Type B pancreatic cell (in vitro differentiated cells): ENCODE measurements around the gene SLCO2B1. TPM values are rescaled to one million over a fixed set of nuclear protein-coding genes. Genes with fewer than 3 reads are reported as not detected.

Experiments
- DNase-seq: peaks from one replicate; pipeline ENCODE4 v3.0.0; 2021; ENCODE audit warnings: mixed read lengths; ENCODE audit not compliant: unreplicated experiment; ENCODE audit errors: extremely low spot score
- H3K27ac Mint-ChIP-seq: 2 replicates; pipeline ENCODE4 v1.8.0; 2021; ENCODE audit warnings: mild to moderate bottlenecking, mixed read lengths
- H3K27me3 Mint-ChIP-seq: 2 replicates; pipeline ENCODE4 v1.8.0; 2021; ENCODE audit warnings: mixed read lengths
- H3K36me3 Mint-ChIP-seq: 2 replicates; pipeline ENCODE4 v1.8.0; 2021; ENCODE audit warnings: mixed read lengths
- H3K4me1 Mint-ChIP-seq: one replicate; pipeline ENCODE4 v1.8.0; 2021; ENCODE audit warnings: mixed read lengths; ENCODE audit not compliant: unreplicated experiment
- H3K4me3 Mint-ChIP-seq: 2 replicates; pipeline ENCODE4 v1.8.0; 2021; ENCODE audit warnings: mild to moderate bottlenecking, mixed read lengths
- H3K9me3 Mint-ChIP-seq: 2 replicates; pipeline ENCODE4 v1.8.0; 2021; ENCODE audit warnings: mixed read lengths
- total RNA-seq: library from RNA; stranded (reverse); gene quantifications from 2 replicates; pipeline ENCODE4 v1.2.1, GENCODE V29; 2021; ENCODE audit warnings: low replicate concordance
- TF ChIP-seq, protein P1 (sequence below): fragments of 200-600 bp; sonication (generic); conservative IDR thresholded peaks from 2 replicates; pipeline ENCODE4 v1.5.0; 2021; ENCODE audit warnings: antibody characterized with exemption, mild to moderate bottlenecking

The SLCO2B1 gene
- total RNA-seq, 1 donor from 2014 or later: 5.6 TPM

DNA sequence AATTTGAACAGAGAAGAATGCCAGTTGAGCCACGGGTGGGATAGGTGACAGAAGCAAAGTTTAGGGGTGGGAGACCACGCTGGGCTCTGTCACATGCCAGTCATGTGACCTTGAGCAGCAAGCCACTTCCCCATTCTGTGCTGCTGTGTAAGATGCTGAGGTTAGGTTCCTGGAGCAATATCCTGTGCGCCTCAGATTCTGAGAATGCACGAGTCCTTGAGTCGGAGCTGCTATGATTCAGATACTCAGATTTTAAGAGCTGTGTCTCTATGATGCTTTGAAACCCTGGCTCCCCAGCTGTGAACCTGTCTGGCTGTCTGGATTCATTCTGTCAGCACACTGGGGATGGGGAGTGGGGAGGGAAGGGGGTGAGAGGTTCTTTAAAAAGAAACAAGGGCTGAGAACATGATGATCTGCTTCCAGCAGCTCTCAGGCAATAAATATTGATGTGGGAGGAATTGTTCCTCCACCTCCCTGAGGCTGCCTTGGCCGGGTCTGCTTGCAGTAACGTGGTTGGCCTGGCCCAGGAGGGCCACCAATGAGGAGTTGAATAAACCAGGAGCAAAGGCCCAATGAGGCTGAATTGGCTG is 24.0 kb downstream of the SLCO2B1 start:
- H3K4me1 Mint-ChIP-seq: peaks cover 13% of the 10 kb centered on the region
- no peak overlapping the region for H3K27ac Mint-ChIP-seq
- H3K36me3 Mint-ChIP-seq: no peaks in the 10 kb centered on the region
- H3K4me3 Mint-ChIP-seq: no peak overlapping the region
- peaks cover 2% of the 10 kb centered on the region for H3K27me3 Mint-ChIP-seq
- DNase-seq: no peak
- TF ChIP-seq, protein P1, sequence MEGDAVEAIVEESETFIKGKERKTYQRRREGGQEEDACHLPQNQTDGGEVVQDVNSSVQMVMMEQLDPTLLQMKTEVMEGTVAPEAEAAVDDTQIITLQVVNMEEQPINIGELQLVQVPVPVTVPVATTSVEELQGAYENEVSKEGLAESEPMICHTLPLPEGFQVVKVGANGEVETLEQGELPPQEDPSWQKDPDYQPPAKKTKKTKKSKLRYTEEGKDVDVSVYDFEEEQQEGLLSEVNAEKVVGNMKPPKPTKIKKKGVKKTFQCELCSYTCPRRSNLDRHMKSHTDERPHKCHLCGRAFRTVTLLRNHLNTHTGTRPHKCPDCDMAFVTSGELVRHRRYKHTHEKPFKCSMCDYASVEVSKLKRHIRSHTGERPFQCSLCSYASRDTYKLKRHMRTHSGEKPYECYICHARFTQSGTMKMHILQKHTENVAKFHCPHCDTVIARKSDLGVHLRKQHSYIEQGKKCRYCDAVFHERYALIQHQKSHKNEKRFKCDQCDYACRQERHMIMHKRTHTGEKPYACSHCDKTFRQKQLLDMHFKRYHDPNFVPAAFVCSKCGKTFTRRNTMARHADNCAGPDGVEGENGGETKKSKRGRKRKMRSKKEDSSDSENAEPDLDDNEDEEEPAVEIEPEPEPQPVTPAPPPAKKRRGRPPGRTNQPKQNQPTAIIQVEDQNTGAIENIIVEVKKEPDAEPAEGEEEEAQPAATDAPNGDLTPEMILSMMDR: no peak
- no peaks in the 10 kb centered on the region for H3K9me3 Mint-ChIP-seq

DNA sequence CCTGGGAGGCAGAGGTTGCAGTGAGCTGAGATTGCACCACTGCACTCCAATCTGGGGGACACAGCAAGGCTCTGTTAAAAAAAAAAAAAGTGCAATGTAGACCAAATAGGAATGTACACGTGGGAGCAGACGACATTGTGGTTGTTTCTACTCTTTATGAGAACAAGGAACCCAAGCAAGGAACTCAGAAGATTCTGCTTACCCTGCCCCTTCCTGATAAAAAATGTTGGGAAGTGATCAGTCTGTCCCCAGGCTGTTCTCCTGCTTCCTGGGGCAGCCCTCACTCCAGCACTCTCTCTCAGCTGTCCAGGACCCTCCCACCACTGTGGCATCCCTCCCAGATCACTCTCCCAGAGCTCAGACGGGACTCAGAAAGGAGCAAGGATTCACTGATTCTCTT is 31.8 kb downstream of the SLCO2B1 start:
- H3K27ac Mint-ChIP-seq: no peak overlapping the region
- H3K4me3 Mint-ChIP-seq: no peak overlapping the region
- TF ChIP-seq, protein P1: no peak
- no peaks in the 10 kb centered on the region for H3K36me3 Mint-ChIP-seq
- no peaks in the 10 kb centered on the region for H3K9me3 Mint-ChIP-seq
- DNase-seq: no peak
- H3K4me1 Mint-ChIP-seq: peaks cover 5% of the 10 kb centered on the region
- H3K27me3 Mint-ChIP-seq: no peaks in the 10 kb centered on the region

DNA sequence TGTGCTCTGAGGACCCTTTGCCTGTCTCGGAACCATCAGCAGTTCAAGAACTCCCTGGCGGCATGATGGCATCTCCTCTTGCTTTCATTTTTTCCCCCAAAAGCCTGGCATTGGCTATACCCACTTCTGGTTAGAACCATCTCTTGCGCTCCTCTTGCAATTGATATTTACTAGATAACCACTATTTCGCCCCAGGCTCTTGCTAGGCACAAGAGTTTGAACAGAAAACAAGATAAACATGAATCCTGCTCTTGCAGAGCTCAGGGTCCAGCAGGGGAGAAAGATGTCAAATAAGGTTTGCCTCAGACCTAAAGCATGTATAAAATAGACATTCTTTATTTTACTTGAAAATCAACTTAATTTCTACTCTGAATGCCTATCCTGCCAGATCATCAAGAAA is 33.1 kb downstream of the SLCO2B1 start:
- Mint-ChIP-seq H3K36me3 (no peaks in the 10 kb centered on the region), H3K9me3 (no peaks in the 10 kb centered on the region), H3K4me1 (peaks cover 5% of the 10 kb centered on the region), H3K27me3 (no peaks in the 10 kb centered on the region), H3K27ac (no peak overlapping the region), H3K4me3 (no peak overlapping the region)
- DNase-seq: no peak
- TF ChIP-seq, protein P1: no peak

DNA sequence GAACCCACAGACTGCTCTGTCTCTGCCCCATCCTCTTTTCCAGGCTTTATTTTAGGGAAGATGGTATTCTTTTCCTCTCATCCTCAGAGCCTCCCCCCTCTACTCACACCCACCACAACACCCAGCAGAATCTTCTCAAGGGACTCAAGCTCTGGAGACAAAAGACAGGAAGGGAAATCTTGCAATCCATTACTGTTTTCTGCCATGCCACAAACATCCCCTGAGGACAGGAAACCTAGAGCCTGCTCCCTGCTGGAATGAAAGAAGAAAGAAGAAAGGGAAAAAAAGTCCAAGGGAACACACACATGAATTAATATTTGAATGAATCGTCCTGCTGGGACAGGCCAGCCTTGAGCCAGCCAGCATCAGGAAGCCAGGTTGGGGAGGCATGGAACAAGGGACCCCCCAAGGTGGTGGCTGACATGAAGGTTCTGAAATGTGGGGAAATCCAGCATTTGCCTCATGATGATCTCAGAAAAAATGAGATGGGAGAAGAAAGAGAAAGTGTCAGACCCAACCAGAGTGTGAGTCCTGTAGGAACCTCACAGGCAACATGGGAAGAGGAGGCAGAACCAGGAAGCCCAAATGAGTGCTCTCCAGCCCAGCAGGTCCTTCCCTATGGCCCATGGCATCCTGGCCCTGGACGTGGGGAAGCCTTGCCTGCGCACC is 34.0 kb downstream of the SLCO2B1 start:
- no peak overlapping the region for H3K27ac Mint-ChIP-seq
- no peaks in the 10 kb centered on the region for H3K27me3 Mint-ChIP-seq
- no peak for DNase-seq
- no peaks in the 10 kb centered on the region for H3K36me3 Mint-ChIP-seq
- H3K4me1 Mint-ChIP-seq: peaks cover 5% of the 10 kb centered on the region
- H3K9me3 Mint-ChIP-seq: no peaks in the 10 kb centered on the region
- H3K4me3 Mint-ChIP-seq: no peak overlapping the region
- TF ChIP-seq, protein P1: no peak

DNA sequence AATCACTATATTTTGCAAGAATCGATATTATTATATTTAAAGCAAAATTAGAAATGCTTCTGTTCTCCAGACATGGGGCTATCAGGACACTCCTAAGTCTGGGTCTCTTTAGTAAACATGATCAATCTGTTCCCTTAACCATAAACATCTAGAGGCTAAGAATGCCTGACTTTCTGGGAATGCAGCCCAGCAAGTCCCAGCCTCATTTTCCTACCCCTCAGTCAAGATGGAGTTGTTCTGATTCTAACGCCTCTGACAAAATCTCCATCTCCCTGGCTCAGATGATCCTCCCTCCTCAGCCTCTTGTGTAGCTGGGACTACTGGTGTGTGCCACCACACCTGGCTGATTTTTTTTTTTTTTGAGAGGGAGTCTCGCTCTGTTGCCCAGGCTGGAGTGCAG is 35.0 kb downstream of the SLCO2B1 start:
- no peaks in the 10 kb centered on the region for H3K9me3 Mint-ChIP-seq
- H3K27ac Mint-ChIP-seq: no peak overlapping the region
- DNase-seq: no peak
- peaks cover 5% of the 10 kb centered on the region for H3K4me1 Mint-ChIP-seq
- H3K4me3 Mint-ChIP-seq: no peak overlapping the region
- H3K36me3 Mint-ChIP-seq: no peaks in the 10 kb centered on the region
- H3K27me3 Mint-ChIP-seq: no peaks in the 10 kb centered on the region
- TF ChIP-seq, protein P1: no peak
